H1 (cell line): Measurements from ENCODE around the gene GPR68. TPM values are rescaled to one million over a fixed set of nuclear protein-coding genes. Genes with fewer than 3 reads are reported as not detected.

Source experiments
- CTCF ChIA-PET: fragments of 300-600 bp; sonication (Branson Sonifier 250); formaldehyde crosslinking; loops from one replicate; lab custom pipeline; 2021; ENCODE audit not compliant: partially characterized antibody; lab: Charles Lee
- POLR2A ChIA-PET: fragments of 300-600 bp; sonication (Branson Sonifier 250); formaldehyde crosslinking; loops from one replicate; lab custom pipeline; 2021; ENCODE audit warnings: inconsistent platforms; ENCODE audit not compliant: partially characterized antibody; lab: Charles Lee
- DNase-seq, 2 experiments: peaks; one replicate each; pipeline versions ENCODE4 v3.0.0 to v3.0.0-alpha.2; 2010 to 2022; ENCODE audit warnings: low spot score in 2 of 2, low read depth in 1 of 2, mixed read lengths in 1 of 2
- FAIRE-seq: peaks from 2 replicates; lab custom pipeline; 2011; peaks lifted over from hg19 to GRCh38; lab: Jason Lieb, UNC
- H2AFZ ChIP-seq: 2 replicates; pipeline ENCODE4 v1.8.1; 2012; ENCODE audit warnings: low read length, inconsistent platforms
- H2AK5ac ChIP-seq: 2 replicates; pipeline ENCODE4 v1.6.1; 2013; ENCODE audit warnings: low read depth, low read length
- H2BK120ac ChIP-seq: replicated peaks from 2 replicates; pipeline ENCODE3; 2013; ENCODE audit warnings: low read depth, low read length, inconsistent platforms
- H2BK12ac ChIP-seq: 2 replicates; pipeline ENCODE4 v1.6.1; 2013; ENCODE audit warnings: low read depth, low read length
- H2BK15ac ChIP-seq: 2 replicates; pipeline ENCODE4 v1.6.1; 2013; ENCODE audit warnings: low read length
- H2BK20ac ChIP-seq: 2 replicates; pipeline ENCODE4 v1.6.1; 2013; ENCODE audit warnings: low read length
- H2BK5ac ChIP-seq: 2 replicates; pipeline ENCODE4 v1.6.1; 2013; ENCODE audit warnings: low read depth, low read length
- H3K14ac ChIP-seq: 2 replicates; pipeline ENCODE4 v1.6.1; 2013; ENCODE audit warnings: inconsistent platforms; ENCODE audit not compliant: insufficient read length
- H3K18ac ChIP-seq: 2 replicates; pipeline ENCODE4 v1.6.1; 2013; ENCODE audit warnings: low read length; ENCODE audit errors: extremely low read depth
- H3K23ac ChIP-seq: 2 replicates; pipeline ENCODE4 v1.6.1; 2013; ENCODE audit warnings: inconsistent platforms; ENCODE audit not compliant: insufficient read length
- H3K23me2 ChIP-seq: 2 replicates; pipeline ENCODE4 v1.6.1; 2013; ENCODE audit warnings: low read depth, low read length
- H3K27ac ChIP-seq: 2 replicates; pipeline ENCODE4 v1.6.1; 2011; ENCODE audit warnings: low read depth, low read length, inconsistent platforms
- H3K27me3 ChIP-seq, 4 experiments: replicated peaks in 1 of 4; 1 replicate in 1 of 4; 2 replicates in 3 of 4; pipeline versions ENCODE4 v1.6.1 to v1.8.1; 2011 to 2013; ENCODE audit warnings: low read length in 3 of 4, mild to moderate bottlenecking in 3 of 4, inconsistent platforms in 2 of 4, mixed read lengths in 2 of 4, moderate library complexity in 1 of 4; ENCODE audit not compliant: control insufficient read depth in 3 of 4, insufficient read depth in 3 of 4; ENCODE audit errors: extremely low read depth in 1 of 4
- H3K36me3 ChIP-seq, 4 experiments: 2 replicates each; pipeline versions ENCODE4 v1.6.1 to v1.8.1; 2011 to 2013; ENCODE audit warnings: mild to moderate bottlenecking in 4 of 4, low read length in 3 of 4, moderate library complexity in 2 of 4, control low read depth in 1 of 4, inconsistent platforms in 1 of 4; ENCODE audit not compliant: insufficient read depth in 4 of 4, control insufficient read depth in 2 of 4
- H3K4ac ChIP-seq: replicated peaks from 2 replicates; pipeline ENCODE3; 2013; ENCODE audit warnings: low read length, low read depth, mixed read lengths, inconsistent platforms; ENCODE audit not compliant: insufficient read length
- H3K4me1 ChIP-seq, 4 experiments: replicated peaks in 1 of 4; 1 replicate in 1 of 4; 2 replicates in 3 of 4; pipeline versions ENCODE4 v1.6.1 to v1.8.1; 2011 to 2013; ENCODE audit warnings: low read length in 3 of 4, inconsistent platforms in 2 of 4, mixed read lengths in 1 of 4; ENCODE audit not compliant: insufficient read depth in 4 of 4, control insufficient read depth in 3 of 4
- H3K4me2 ChIP-seq, 2 experiments: 2 replicates each; pipeline versions ENCODE4 v1.6.1 to v1.8.1; 2011 to 2013; ENCODE audit warnings: low read depth in 2 of 2, low read length in 2 of 2, control low read depth in 1 of 2, inconsistent platforms in 1 of 2, mild to moderate bottlenecking in 1 of 2; ENCODE audit not compliant: insufficient read depth in 1 of 2
- H3K4me3 ChIP-seq, 4 experiments: fragments of 200-600, 300-600 bp in 1 of 4; sonication (generic), shearing (Covaris generic), sonication (Bioruptor Twin) in 1 of 4; 2 replicates each; pipeline versions ENCODE4 v1.5.1 to v1.8.1; 2011 to 2016; ENCODE audit warnings: low read length in 4 of 4, low read depth in 3 of 4, control low read depth in 2 of 4, inconsistent platforms in 2 of 4, mild to moderate bottlenecking in 2 of 4, mixed read lengths in 1 of 4, moderate library complexity in 1 of 4; ENCODE audit not compliant: insufficient read depth in 2 of 4; ENCODE audit errors: extremely low read depth in 1 of 4
- H3K56ac ChIP-seq: replicated peaks from 2 replicates; pipeline ENCODE3; 2013; ENCODE audit warnings: low read depth, mild to moderate bottlenecking, mixed read lengths, low read length, inconsistent platforms; ENCODE audit not compliant: insufficient read length
- H3K79me1 ChIP-seq: 2 replicates; pipeline ENCODE4 v1.6.1; 2013; ENCODE audit warnings: low read depth, low read length, control low read depth
- H3K79me2 ChIP-seq, 2 experiments: 2 replicates each; pipeline versions ENCODE4 v1.6.1 to v1.8.1; 2012 to 2013; ENCODE audit warnings: low read length in 2 of 2, mild to moderate bottlenecking in 2 of 2, inconsistent platforms in 1 of 2; ENCODE audit not compliant: insufficient read depth in 2 of 2, control insufficient read depth in 1 of 2
- H3K9ac ChIP-seq, 4 experiments: replicated peaks in 1 of 4; 1 replicate in 1 of 4; 2 replicates in 3 of 4; pipeline versions ENCODE4 v1.6.1 to v1.8.1; 2011 to 2013; ENCODE audit warnings: low read depth in 3 of 4, low read length in 3 of 4, control low read depth in 2 of 4, mild to moderate bottlenecking in 2 of 4, moderate library complexity in 2 of 4, inconsistent platforms in 1 of 4; ENCODE audit errors: extremely low read depth in 1 of 4
- H3K9me3 ChIP-seq, 2 experiments: 2 replicates each; pipeline versions ENCODE4 v1.6.1 to v1.8.1; 2012 to 2013; ENCODE audit warnings: mild to moderate bottlenecking in 2 of 2, moderate library complexity in 2 of 2, control low read depth in 1 of 2, inconsistent platforms in 1 of 2, low read depth in 1 of 2, low read length in 1 of 2, mixed read lengths in 1 of 2; ENCODE audit not compliant: insufficient read depth in 2 of 2
- H4K20me1 ChIP-seq, 2 experiments: replicated peaks in 1 of 2; 2 replicates each; pipeline versions ENCODE3 to v1.8.1; 2011 to 2013; ENCODE audit warnings: inconsistent platforms in 2 of 2, low read length in 2 of 2, mild to moderate bottlenecking in 1 of 2; ENCODE audit not compliant: insufficient read depth in 2 of 2, control insufficient read depth in 1 of 2
- H4K5ac ChIP-seq: 2 replicates; pipeline ENCODE4 v1.6.1; 2013; ENCODE audit warnings: low read length, low read depth, mixed read lengths, inconsistent platforms; ENCODE audit not compliant: insufficient read length
- H4K8ac ChIP-seq: 2 replicates; pipeline ENCODE4 v1.8.0; 2013; ENCODE audit warnings: mild to moderate bottlenecking, moderate library complexity, low read length, inconsistent platforms; ENCODE audit not compliant: insufficient read depth; ENCODE audit errors: extremely low read depth
- H4K91ac ChIP-seq: replicated peaks from 2 replicates; pipeline ENCODE3; 2013; ENCODE audit warnings: low read length, mixed read lengths, inconsistent platforms; ENCODE audit not compliant: insufficient read length
- FOSL1 ChIP-seq: IDR thresholded peaks from 2 replicates; pipeline ENCODE4 v1.6.1; 2011; ENCODE audit warnings: mild to moderate bottlenecking, low read depth, low read length, moderate library complexity; ENCODE audit not compliant: insufficient read depth
- GABPA ChIP-seq: IDR thresholded peaks from 2 replicates; pipeline ENCODE4 v1.6.1; 2011; ENCODE audit warnings: mild to moderate bottlenecking, low read length, moderate library complexity, borderline replicate concordance; ENCODE audit not compliant: insufficient read depth
- MAFK ChIP-seq: IDR thresholded peaks from 2 replicates; pipeline ENCODE4 v1.6.1; 2012; ENCODE audit warnings: low read depth, mild to moderate bottlenecking, improper control_type of control experiment, low read length
- POLR2A ChIP-seq, 2 experiments: IDR thresholded peaks; 1 replicate in 1 of 2; 2 replicates in 1 of 2; pipeline ENCODE4 v1.6.1; 2011; ENCODE audit warnings: low read depth in 2 of 2, low read length in 2 of 2, mild to moderate bottlenecking in 2 of 2; ENCODE audit errors: control extremely low read depth in 1 of 2
- POLR2AphosphoS5 ChIP-seq: IDR thresholded peaks from 2 replicates; pipeline ENCODE4 v1.6.1; 2011; ENCODE audit warnings: low read depth, low read length
- SAP30 ChIP-seq: fragments of 300-600 bp; sonication (generic); IDR thresholded peaks from 2 replicates; pipeline ENCODE4 v1.7.1; 2012; ENCODE audit warnings: low read length, moderate library complexity, mild to moderate bottlenecking, inconsistent platforms; ENCODE audit not compliant: insufficient read depth, insufficient replicate concordance
- SIX5 ChIP-seq: IDR thresholded peaks from 2 replicates; pipeline ENCODE4 v1.6.1; 2011; ENCODE audit warnings: mild to moderate bottlenecking, low read depth, low read length
- SP2 ChIP-seq: IDR thresholded peaks from 2 replicates; pipeline ENCODE4 v1.6.1; 2012; ENCODE audit warnings: mild to moderate bottlenecking, low read length, inconsistent platforms
- SRF ChIP-seq: IDR thresholded peaks from 2 replicates; pipeline ENCODE4 v1.6.1; 2011; ENCODE audit warnings: mild to moderate bottlenecking, low read depth, low read length, moderate library complexity
- TBP ChIP-seq: IDR thresholded peaks from 2 replicates; pipeline ENCODE4 v1.6.1; 2011; ENCODE audit warnings: low read depth, low read length, improper control_type of control experiment
- YY1 ChIP-seq: IDR thresholded peaks from 2 replicates; pipeline ENCODE4 v1.6.1; 2011; ENCODE audit warnings: low read depth, mild to moderate bottlenecking, low read length
- WGBS, 2 experiments: shearing (Covaris generic) in 1 of 2; methylation state at CpG; one replicate each; pipeline versions ENCODE4 v1.1.6 to v1.1.7; 2013 to 2015; ENCODE audit warnings: low lambda C conversion rate in 2 of 2, mixed read lengths in 2 of 2, inconsistent platforms in 1 of 2, low coverage in 1 of 2, missing lambda C conversion rate in 1 of 2; ENCODE audit not compliant: insufficient replicate concordance in 2 of 2, insufficient coverage in 1 of 2, insufficient read length in 1 of 2; ENCODE audit errors: extremely low coverage in 1 of 2, missing lambda C conversion rate in 1 of 2; 5-methylcytosine and 5-hydroxymethylcytosine counted together
- polyA plus RNA-seq, 7 experiments: library from polyadenylated mRNA; depleted of rRNA in 3 of 7; stranded (reverse) in 5 of 7; unstranded in 2 of 7; fragments of >200 nt in 5 of 7; fragments of 200-250 nt in 2 of 7; gene quantifications; 1 replicate in 5 of 7; 2 replicates in 1 of 7; 4 replicates in 1 of 7; pipeline versions ENCODE4 v1.2.1 to v1.2.3, GENCODE V29; 2011 to 2013; ENCODE audit warnings: missing spikeins in 2 of 7, mixed read lengths in 2 of 7
- total RNA-seq: library from RNA; stranded (reverse); fragmentation: NEBNext Ultra II Directional; extraction: Animal tissue kit (Norgen Biotek cat#: 25700); gene quantifications from 2 replicates; pipeline ENCODE4 v1.2.1, GENCODE V29; 2021

The GPR68 gene
- total and polyA plus RNA-seq, 2 of the 8 experiments (the other 6 are each of a cell fraction or from before 2014, with no cell fraction given): 0.22 to 0.76 TPM

GRCh38 chr14:91245029-91245428, 525 bp upstream of the GPR68 start:
- Histone ChIP-seq H3K27me3 (peaks cover 0 to 2% (median 0%) of the 10 kb centered on the region in 4 experiments; a peak in 1 of 7 replicates), H3K18ac (no peak overlapping the region), H4K8ac (no peak overlapping the region), H3K56ac (no peak overlapping the region), H2BK15ac (no peak overlapping the region), H4K91ac (no peak overlapping the region), H3K4me1 (no peaks in the 10 kb centered on the region; a peak in 3 of 7 replicates), H2AFZ (0 out of 2 replicates have a peak overlapping the region, but pooled peaks have one; percentile 89), H2BK5ac (peak overlapping the region; percentile 35; the same call in 1 of the 2 replicates), H3K9me3 (no peaks in the 10 kb centered on the region), H3K23ac (no peak overlapping the region), H4K20me1 (no peaks in the 10 kb centered on the region), H3K4me3 (no peak overlapping the region), H3K79me1 (no peaks in the 10 kb centered on the region), H3K36me3 (no peaks in the 10 kb centered on the region), H3K4me2 (no peak overlapping the region), H3K14ac (no peak overlapping the region), H3K27ac (no peak overlapping the region), H3K4ac (no peak overlapping the region), H4K5ac (no peak overlapping the region), H3K23me2 (peaks cover 2% of the 10 kb centered on the region; the same call in 1 of the 2 replicates), H2BK20ac (no peak overlapping the region), H2BK120ac (no peak overlapping the region), H3K9ac (no peak overlapping the region), H3K79me2 (no peaks in the 10 kb centered on the region), H2BK12ac (no peak overlapping the region), H2AK5ac (no peak overlapping the region)
- 88% methylated on average over 9 of the region's 9 CpGs; no CpG with 5 or more reads in 1 of the 2 experiments for WGBS, 2 experiments
- ChIA-PET CTCF (interaction anchor here (0.8 to 4.5 kb wide), 5 partner anchors 10 to 342 kb away, joined by 3 to 16 read pairs (median 8); no protein-coding TSS in a partner anchor), POLR2A (interaction anchor here (1.3 to 2.4 kb wide), 3 partner anchors 11 to 16 kb away, joined by 3 to 14 read pairs (median 5); no protein-coding TSS in a partner anchor)
- TF ChIP-seq MAFK (no peak), SP2 (no peak), YY1 (no peak), SAP30 (no peak), POLR2AphosphoS5 (no peak), SRF (no peak), FOSL1 (no peak), SIX5 (no peak), POLR2A (IDR thresholded peaks at IDR 0.05; ENCODE audit: control extremely low read depth in 1 of 2, low read depth in 2 of 2, low read length in 2 of 2) (no peak), TBP (no peak), GABPA (no peak)
- DNase-seq: no peak
- FAIRE-seq: no peak
